Measurements from ENCODE around the gene FBH1.
A peak's percentile ranks its signal among the peaks of the same experiment; 100 is the strongest.
"Not testable (repeated sequence)": the region's sequence is repeated elsewhere in the genome, so short reads cannot be mapped to it uniquely, and the experiment has no call there.

Gene FBH1

DNA sequence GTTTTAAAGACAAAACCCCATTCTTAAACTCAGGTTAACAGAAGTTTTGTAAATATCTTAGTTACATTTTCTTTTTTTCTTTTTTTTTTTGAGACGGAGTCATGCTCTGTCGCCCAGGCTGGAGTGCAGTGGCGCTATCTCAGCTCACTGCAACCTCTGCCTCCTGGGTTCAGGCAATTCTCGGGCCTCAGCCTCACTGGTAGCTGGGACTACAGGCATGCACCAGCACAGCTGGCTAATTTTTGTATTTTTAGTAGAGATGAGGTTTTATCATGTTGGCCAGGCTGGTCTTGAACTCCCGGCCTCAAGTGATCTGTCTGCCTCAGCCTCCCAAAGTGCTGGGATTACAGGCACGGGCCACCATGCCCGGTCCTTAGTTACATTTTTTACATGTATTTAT is 13.0 kb upstream of the FBH1 start:
- not testable (repeated sequence) for DNase-seq

- no peak for DNase-seq
Observed at GRCh38 chr10:5882961-5883360, 7.1 kb upstream of the FBH1 start.

DNA sequence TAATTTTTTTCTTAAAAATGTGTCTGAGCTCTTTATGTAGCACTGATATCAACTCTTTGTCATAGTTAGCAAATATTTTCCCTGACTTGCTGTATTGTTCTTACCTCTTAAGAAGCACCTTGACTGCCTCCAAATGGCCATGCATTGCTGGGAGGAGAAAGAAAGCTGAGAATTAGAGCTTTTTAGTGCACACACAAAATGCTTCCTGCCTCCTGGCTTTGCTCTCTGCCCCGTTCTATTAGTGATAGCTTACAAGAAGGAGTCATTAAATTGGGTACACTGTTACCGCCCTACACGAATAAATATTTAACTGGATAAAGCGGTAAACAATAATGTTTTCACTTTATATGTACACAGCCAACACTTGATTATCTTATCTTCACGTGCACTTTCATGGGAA is 4.4 kb upstream of the FBH1 start:
- DNase-seq: no peak

DNA sequence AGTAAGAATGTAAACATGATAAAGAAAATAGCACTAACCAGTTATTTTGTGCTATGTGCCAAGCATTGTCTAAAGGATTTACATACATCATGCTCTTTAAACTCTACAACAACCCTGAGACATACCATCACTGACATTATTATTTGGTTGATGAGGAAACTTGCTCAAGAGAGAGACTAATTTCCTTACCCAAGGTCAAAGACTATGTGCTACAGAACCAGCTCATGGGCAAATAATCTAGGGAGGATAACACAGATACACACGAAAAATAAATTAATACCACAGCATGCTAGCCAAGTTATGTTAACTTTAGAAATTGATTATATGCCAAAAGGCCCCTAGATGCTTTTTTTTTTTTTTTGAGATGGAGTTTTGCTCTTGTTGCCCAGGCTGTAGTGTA is 3.0 kb upstream of the FBH1 start:
- DNase-seq: no peak

GRCh38 chr10:5887641-5888040 is 2.4 kb upstream of the FBH1 start:
- no peak for DNase-seq

DNA sequence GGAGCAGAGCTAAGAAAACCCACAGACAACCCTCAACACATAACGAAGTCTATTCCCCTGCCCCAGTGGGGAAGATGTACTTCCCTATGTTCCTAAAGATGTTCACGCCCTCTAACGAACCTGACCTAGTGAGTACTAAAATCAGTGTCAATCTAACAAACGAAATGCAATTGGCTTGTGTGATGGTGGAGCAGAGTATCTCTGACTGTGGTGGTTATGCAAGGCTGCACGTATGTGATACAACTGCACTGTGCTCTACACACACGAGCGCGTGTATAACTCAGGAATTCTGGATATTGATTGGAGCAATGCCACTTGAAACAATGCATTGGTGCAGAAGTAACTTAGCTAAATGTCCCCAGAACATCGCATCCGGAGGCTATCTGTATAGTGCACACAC is 1.7 kb upstream of the FBH1 start:
- DNase-seq: no peak

- DNase-seq: peak; percentile 55
Observed at GRCh38 chr10:5888843-5889623, 1.0 kb upstream of the FBH1 start.

GRCh38 chr10:5890452-5890915 is 441 bp downstream of the FBH1 start:
- DNase-seq: no peak

DNA sequence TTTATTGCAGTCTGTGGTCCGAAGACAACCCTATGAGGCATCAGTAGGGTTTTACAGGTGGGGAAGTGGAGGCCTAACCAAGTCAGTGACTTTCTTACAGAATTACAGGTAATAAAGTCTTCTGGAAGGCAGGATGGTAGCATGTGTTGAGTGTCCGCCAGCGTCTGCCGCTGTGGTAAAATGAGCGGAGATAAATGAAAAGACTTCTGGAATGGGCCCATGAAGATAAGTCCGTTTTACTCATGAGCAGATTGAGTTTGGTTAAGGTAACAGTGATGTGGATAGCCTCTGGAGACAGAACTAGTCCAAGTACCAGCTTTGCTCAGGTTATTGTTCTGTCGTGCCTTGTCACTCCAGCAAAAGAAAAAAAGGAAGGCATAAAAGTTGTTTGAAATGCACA is 966 bp downstream of the FBH1 start:
- DNase-seq: no peak

DNA sequence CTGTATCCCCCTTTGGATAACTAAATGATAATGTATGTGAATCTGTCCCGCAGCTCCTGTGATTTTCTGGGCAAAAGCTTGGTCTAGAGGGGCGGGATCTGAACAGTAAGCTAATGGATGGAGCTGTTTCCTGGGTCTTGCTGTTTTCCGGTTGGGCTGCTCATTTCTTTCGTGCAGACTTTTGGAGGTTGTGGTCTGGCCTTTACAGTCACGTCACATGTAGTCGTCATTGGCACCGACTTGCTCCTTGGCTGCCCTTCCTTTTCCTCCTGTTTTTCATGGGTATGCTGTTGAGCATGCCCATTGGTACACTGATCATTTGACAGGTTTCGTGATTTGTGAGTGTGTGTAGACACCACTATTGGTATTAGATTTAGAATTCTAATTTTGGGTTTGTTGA is 2.0 kb downstream of the FBH1 start:
- DNase-seq: no peak

DNA sequence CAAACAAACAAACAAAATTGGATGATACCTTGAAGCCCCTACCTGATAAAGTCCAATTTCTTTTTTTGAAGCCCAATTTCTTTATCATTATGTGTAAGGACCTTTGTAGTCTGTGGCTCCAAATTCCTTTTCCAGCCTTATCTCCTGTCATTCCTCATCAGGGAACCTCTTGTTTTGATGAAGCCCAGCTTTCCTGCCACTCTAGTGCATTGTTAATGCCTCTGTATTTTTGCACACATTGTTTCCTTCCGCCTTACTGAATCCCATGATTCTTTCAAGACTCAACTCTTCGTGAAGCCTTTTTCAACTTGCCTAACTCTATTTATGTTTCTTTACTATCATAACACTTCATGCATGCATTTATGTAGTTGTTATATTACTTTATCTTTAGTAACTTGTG is 3.3 kb downstream of the FBH1 start:
- DNase-seq: no peak

DNA sequence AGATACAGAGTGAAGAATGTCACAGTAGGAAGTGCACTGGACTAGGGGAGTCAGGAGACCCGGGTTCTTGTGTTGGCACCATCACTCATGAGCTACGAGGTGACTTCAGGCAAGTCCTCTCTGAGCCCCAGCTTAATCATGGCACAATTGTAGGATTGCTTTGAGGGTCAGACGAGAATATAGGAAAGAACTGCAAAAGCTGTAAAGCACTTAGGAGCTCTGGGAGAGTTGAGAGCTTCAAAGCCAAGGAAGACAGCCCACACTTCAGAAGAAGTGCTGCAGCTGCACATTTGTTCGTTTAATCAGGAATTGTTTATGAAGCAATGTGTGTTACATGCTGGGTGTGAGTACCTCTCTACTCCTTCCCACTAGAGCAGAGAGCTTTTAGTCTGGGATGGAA is 4.4 kb downstream of the FBH1 start:
- no peak for DNase-seq

- DNase-seq: no peak
Observed at GRCh38 chr10:5894873-5895272, 4.8 kb downstream of the FBH1 start.

DNA sequence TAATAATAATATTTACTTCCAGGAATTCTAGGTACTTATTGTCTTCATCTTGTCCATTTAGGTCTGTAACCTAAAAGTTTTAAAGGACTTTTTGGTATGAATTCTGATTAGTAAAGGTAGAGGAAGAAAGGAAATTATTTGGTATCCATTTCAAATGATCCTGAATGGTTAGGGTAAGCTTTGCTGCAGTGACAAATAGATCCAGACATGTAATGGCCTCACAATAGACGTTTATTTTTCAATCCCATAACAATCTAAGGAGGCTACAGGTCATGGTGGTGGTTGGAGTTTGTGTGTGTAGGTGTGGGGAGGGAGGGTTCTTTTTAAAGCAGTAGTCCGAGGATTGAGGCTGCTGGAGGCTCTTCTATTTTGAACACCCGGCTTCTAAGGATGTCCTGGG is 5.3 kb downstream of the FBH1 start:
- no peak for DNase-seq

DNA sequence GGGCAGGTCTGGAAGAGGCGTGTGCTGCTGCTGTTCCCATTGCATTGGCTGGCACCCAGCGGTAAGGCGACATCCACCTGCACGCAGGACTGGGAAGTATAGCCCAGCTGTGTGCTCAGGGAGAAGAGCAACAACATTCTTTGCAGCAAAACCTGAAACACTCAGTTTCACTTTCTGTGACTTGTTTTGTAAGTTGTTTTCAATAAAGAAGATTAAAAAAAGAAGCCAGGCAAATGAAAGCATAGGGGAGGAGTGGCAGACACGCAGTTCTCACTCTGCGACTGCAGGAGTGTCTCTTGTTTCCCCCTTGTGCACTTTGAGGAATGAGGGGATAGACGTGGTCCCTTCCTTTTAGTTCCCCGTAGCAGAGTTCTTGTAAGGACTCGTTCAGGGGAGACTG is 5.8 kb downstream of the FBH1 start:
- DNase-seq: no peak

DNA sequence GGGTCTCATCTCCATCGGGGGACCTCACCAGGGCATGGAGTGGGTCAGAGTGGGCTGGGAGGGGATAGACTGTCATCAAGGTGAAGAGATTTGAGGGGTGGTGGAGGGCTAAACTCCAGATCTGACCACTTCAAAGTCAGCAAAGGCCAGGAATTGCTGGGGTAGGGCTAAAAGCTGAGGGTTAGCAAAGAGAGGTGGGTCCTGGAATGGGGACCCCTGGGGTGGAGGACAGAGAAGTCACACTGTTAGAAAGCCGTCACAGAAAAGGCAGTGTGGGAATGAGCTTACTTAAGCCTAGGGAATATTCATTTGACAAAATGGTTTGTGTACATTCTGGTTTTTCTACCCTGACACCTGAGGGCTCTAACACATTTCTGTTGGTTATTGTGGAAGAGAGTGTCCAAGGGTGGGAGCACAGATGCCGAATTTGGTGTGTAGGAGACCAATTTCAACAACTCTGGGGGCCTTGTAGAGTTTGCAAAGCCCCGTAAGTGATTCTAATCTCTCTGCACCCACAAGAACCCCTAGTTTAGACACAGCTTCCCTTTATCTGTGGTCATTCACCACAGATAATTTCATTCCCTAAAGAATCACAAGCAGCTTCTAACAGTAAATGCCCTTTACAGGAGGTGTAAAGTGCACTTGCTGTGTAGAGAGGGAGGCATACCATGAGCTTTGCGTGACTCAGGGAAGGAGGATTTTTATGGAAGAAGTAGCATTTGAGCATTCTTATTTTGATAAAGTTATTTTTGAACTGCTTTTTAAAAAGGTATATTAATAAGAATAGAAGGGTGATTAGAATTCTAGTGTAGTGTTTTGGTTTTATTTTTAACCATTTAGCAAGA is 6.4 kb downstream of the FBH1 start:
- DNase-seq: no peak

DNA sequence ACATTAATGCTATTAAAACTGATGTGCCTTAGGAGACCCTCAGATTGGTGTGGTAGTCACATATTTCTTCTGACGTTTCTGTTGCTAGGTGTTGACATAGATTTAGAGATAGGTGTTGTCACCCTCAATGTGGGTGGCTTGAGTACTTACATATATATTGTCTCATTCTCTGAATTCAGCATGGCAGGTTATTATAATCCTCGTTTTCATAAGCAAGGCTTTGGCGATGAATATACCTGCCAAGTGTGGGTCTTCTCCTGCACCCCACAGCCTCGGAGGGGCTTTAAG is 7.0 kb downstream of the FBH1 start:
- DNase-seq: no peak

- DNase-seq: no peak
Observed at GRCh38 chr10:5897504-5897903, 7.5 kb downstream of the FBH1 start.

GRCh38 chr10:5898163-5898562 is 8.1 kb downstream of the FBH1 start:
- DNase-seq: no peak

- no peak for DNase-seq
Observed at GRCh38 chr10:5900247-5900646, 10.2 kb downstream of the FBH1 start.

GRCh38 chr10:5902511-5903274 is 12.7 kb downstream of the FBH1 start:
- no peak for DNase-seq

DNA sequence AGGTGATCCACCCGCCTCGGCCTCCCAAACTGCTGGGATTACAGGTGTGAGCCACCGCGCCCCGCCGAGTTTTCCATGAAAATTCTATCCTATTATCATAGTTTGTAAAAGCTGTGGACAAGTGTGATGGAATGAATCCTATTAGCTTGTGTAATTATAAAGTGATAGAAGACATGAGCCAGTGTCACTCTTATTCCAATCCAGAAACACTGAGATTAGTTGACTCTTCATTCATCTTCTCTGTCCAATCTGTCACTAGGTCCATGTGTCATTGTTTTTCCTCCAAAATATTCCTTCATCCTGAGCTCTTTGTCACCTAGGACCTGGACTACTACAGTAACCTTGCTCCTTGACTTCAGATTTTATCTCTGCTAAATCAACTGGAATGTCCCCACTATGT is 13.5 kb downstream of the FBH1 start:
- no peak for DNase-seq

DNA sequence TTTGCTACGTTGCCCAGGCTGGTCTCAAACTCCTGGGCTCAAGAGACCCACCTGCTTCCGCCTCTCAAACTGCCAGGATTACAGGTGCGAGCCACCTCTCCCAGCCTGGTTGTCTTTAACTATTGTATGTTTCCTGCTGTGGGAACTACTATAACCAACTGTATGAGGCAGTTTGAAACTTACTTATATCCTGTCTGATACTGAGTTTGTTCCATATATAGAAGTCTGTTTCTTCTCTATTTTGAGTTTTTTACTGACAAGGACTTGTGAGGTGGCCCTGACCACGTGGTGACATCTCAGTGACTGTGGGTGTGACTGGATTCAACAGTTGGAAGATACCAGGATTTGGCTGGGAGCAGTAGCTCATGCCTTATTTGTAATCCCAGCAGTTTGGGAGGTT is 14.2 kb downstream of the FBH1 start:
- DNase-seq: no peak

Data from activated T-cell treated with anti-CD3 and anti-CD28 coated beads, Interleukin-2, amount 50 U/mL, for 1 hour (primary cell).